Measurements from ENCODE around the gene CLEC2L. TPM values are rescaled to one million over a fixed set of nuclear protein-coding genes. Genes with fewer than 3 reads are reported as not detected.
A peak's percentile ranks its signal among the peaks of the same experiment; 100 is the strongest.

CLEC2L gene
- total RNA-seq, 2 donors from 2014 or later, result not detected

DNA sequence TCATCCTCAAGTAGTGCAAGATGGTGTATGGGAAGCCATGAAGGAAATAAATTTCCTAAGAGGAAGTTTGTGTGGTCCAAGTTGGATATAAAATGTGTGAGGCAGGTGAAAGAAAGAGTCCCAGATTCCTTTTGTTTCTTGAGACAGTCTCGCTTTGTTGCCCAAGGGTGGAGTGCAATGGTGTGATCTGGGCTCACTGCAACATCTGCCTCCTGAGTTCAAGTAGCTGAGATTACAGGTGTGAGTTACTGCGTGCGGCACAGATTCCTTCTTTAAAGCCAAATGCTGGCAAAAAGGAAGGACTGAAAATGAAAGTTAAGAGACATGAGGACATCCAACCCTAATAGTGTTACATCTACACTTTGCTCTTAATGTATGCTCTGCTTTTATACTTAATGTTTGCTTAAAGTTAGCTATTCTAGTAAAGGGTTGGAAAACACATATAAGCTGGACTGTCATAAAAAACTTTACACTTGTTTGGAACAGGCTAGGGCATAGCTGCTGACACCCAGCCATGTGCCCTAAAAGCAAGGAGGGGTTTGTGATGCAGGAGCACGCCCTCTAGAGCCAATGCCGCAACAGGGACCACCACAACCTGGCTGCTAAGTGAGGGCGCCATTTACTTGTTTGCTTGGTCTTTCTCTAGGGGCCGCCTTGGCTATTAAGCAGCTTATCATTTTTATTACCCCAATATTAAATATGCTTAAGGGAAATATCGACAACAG, 34.5 kb downstream of the CLEC2L start:
- Mint-ChIP-seq H3K36me3 (peaks cover 9% of the 10 kb centered on the region), H3K9me3 (no peaks in the 10 kb centered on the region)
- ATAC-seq, result no peak

DNA sequence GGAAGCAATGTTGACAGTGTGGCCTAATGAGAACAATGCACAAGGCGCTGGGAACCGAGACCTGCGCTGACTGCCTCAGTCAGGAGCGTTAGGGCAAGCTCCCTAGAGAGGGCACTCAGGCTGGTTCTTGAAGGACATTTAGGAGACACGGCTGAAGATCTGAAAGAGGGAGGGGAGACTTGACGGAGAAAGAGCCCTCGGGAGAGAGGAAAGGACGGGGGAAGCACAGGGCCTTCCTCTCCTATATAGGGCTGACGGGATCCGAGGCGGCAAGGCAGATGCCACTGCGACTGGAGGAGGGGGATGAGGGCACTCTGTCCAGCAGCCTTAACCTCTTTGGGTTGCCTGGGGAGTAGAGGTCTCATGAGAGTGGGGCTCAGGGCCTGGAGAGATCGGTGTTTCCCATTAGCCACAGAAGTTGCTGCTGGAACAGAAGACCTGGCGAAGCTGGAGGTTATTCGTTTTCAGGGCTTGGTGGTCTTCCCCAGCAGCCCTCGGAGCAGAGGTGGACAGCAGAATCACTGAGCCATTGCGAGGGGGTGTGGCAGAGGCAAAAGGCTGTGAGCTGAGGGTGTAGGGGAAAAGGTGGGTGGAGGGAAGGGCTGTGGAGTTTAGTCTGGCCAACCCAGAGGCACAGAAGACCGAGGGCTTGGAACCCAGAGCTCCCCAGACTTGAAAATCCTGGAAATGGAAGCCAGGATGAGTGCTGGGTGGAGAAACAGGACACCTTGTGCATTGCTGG, 36.0 kb downstream of the CLEC2L start:
- peaks cover 0 to 5% of the 10 kb centered on the region in 2 donors for H3K27me3 Mint-ChIP-seq
- H3K9me3 Mint-ChIP-seq, result no peaks in the 10 kb centered on the region
- DNase-seq (ENCODE audit: low spot score) (no peak), ATAC-seq (no peak)
- H3K4me3 Mint-ChIP-seq, result no peak overlapping the region
- H3K36me3 Mint-ChIP-seq, result peaks cover 9% of the 10 kb centered on the region
- no peak overlapping the region for H3K27ac Mint-ChIP-seq
- H3K4me1 Mint-ChIP-seq (ENCODE audit: low read depth in 2 of 2), result peaks cover 0 to 11% of the 10 kb centered on the region in 2 donors

More for the DNA sequence above, 34.5 kb downstream of the CLEC2L start:
- Mint-ChIP-seq H3K27me3 (peaks cover 2 to 14% of the 10 kb centered on the region in 2 donors), H3K4me3 (no peak overlapping the region), H3K27ac (no peak overlapping the region), H3K4me1 (ENCODE audit: low read depth in 2 of 2) (peaks cover 0 to 6% of the 10 kb centered on the region in 2 donors)
- DNase-seq (ENCODE audit: low spot score), result no peak

- H3K27ac Mint-ChIP-seq, result no peak overlapping the region
- ATAC-seq (no peak), DNase-seq (ENCODE audit: low spot score) (no peak)
- no peaks in the 10 kb centered on the region for H3K9me3 Mint-ChIP-seq
- H3K27me3 Mint-ChIP-seq, result peaks cover 0 to 5% of the 10 kb centered on the region in 2 donors
- peaks cover 0 to 11% of the 10 kb centered on the region in 2 donors for H3K4me1 Mint-ChIP-seq (ENCODE audit: low read depth in 2 of 2)
- H3K4me3 Mint-ChIP-seq, result no peak overlapping the region
- H3K36me3 Mint-ChIP-seq, result peaks cover 9% of the 10 kb centered on the region
Measured at GRCh38 chr7:139560199-139560598, 36.7 kb downstream of the CLEC2L start.

DNA sequence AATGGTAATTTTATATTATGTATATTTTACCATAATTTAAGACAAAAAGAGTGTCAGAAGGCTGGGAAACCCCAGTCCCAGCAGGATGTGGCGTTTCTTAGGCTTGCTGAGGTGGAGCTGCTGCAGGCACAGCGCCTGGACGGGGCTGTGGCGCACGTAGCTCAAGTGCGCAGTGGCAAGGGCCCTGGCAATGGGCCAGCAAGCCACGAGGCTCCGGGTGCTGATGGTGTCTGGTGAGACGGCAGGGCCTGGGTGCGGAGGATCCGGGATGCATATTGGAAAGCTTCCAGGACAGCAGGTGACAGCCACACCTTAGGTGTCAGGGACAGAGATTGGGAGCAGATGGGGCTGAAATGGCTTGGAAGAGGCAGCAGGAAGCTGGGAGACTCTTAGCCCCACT, 37.2 kb downstream of the CLEC2L start:
- no peaks in the 10 kb centered on the region for H3K9me3 Mint-ChIP-seq
- peaks cover 9% of the 10 kb centered on the region for H3K36me3 Mint-ChIP-seq
- ATAC-seq, result no peak
- H3K4me1 Mint-ChIP-seq (ENCODE audit: low read depth in 2 of 2), result peaks cover 0 to 11% of the 10 kb centered on the region in 2 donors
- no peak for DNase-seq (ENCODE audit: low spot score)
- no peak overlapping the region for H3K27ac Mint-ChIP-seq
- peaks cover 0 to 5% of the 10 kb centered on the region in 2 donors for H3K27me3 Mint-ChIP-seq
- no peak overlapping the region for H3K4me3 Mint-ChIP-seq

DNA sequence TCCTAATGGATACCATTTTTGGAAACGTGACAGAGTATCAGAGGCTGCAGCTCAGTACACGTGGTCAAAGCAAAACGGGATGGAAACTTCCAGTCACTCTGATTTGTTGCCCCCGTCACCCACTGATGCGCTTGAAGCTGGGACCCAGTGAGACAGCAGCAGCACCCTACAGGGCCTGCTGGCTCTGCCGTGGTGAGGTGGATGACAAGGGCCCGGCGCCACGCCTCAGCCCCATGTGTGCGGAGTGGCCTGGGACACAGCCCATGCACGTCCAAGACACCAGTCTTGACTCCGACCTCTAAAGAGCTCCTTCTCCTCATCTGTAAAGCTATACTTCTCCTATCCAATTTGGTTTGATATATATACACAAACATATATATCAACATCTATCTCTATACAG, 39.0 kb downstream of the CLEC2L start:
- Mint-ChIP-seq H3K36me3 (peaks cover 9% of the 10 kb centered on the region), H3K9me3 (no peaks in the 10 kb centered on the region), H3K4me3 (no peak overlapping the region), H3K27me3 (peaks cover 0 to 5% of the 10 kb centered on the region in 2 donors), H3K4me1 (ENCODE audit: low read depth in 2 of 2) (peaks cover 0 to 11% of the 10 kb centered on the region in 2 donors), H3K27ac (no peak overlapping the region)
- no peak for ATAC-seq
- DNase-seq (ENCODE audit: low spot score), result no peak

DNA sequence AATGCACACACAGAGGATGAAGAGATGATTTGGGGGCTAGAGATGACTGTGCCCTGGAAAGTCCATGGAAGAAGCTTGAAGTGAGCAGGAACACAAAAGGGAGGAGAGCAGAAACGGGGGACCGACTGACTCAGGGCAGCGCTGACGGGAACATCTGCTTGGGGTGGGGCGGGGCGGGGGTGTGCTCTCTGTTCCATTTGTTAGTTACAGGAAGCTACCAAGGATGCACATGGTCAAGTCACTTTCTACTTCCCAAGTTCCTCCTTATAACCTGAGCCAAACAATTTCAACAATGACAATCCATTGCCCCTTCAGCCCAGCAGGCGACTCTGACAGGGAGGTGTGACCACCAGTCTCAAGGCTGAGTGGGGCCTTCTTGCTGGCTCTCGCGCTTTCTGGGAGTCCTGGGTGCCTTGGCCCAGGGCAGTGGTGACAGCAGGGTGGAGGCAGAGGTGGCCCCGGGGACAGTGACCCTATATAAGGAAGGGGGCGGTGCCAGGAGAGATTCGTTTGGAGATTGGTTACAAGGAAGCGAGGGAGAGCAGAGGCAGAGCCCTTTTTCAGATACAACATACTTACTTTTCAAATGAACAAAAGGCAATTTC, 39.6 kb downstream of the CLEC2L start:
- Mint-ChIP-seq H3K27me3 (peaks cover 0 to under 1% of the 10 kb centered on the region in 2 donors), H3K9me3 (no peaks in the 10 kb centered on the region), H3K4me3 (no peak overlapping the region), H3K27ac (no peak overlapping the region), H3K4me1 (ENCODE audit: low read depth in 2 of 2) (peaks cover 4 to 15% of the 10 kb centered on the region in 2 donors), H3K36me3 (peaks cover 13% of the 10 kb centered on the region)
- no peak for DNase-seq (ENCODE audit: low spot score)
- no peak for ATAC-seq

DNA sequence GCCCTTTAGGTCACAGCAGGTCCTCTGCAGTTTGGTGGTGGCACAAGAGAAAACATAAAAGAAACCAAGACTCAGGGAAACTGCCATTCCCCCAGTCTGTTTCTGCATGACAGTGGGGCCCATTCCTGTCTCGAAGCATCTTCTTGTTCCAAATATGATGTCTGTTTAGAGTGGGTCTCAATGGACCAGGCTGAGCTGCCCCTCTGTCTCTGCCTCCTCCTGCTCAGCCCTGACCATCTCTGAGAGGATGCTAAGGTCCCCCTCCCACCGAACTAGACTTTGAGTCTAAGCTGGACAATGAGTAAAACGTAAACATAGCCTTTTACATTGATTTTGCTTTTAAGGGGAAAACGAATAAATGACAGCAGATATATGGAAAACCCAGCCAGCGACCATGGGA, 40.4 kb downstream of the CLEC2L start:
- ATAC-seq (no peak), DNase-seq (ENCODE audit: low spot score) (no peak)
- Mint-ChIP-seq H3K4me1 (ENCODE audit: low read depth in 2 of 2) (peaks cover 8 to 21% of the 10 kb centered on the region in 2 donors), H3K9me3 (no peaks in the 10 kb centered on the region), H3K36me3 (peaks cover 17% of the 10 kb centered on the region), H3K4me3 (no peak overlapping the region), H3K27ac (no peak overlapping the region), H3K27me3 (no peaks in the 10 kb centered on the region)

- Mint-ChIP-seq H3K4me3 (no peak overlapping the region), H3K27ac (peak overlapping the region in 1 of 2 donors; percentile 37), H3K4me1 (ENCODE audit: low read depth in 2 of 2) (peaks cover 8 to 20% of the 10 kb centered on the region in 2 donors), H3K36me3 (peaks cover 8% of the 10 kb centered on the region), H3K9me3 (no peaks in the 10 kb centered on the region), H3K27me3 (no peaks in the 10 kb centered on the region)
- ATAC-seq (no peak), DNase-seq (ENCODE audit: low spot score) (no peak)
Measured at GRCh38 chr7:139566075-139566474, 42.6 kb downstream of the CLEC2L start.

GRCh38 chr7:139566736-139567646, 43.5 kb downstream of the CLEC2L start:
- DNase-seq (ENCODE audit: low spot score), result no peak
- H3K27me3 Mint-ChIP-seq, result no peaks in the 10 kb centered on the region
- H3K27ac Mint-ChIP-seq, result peak overlapping the region in 1 of 2 donors; percentile 37

DNA sequence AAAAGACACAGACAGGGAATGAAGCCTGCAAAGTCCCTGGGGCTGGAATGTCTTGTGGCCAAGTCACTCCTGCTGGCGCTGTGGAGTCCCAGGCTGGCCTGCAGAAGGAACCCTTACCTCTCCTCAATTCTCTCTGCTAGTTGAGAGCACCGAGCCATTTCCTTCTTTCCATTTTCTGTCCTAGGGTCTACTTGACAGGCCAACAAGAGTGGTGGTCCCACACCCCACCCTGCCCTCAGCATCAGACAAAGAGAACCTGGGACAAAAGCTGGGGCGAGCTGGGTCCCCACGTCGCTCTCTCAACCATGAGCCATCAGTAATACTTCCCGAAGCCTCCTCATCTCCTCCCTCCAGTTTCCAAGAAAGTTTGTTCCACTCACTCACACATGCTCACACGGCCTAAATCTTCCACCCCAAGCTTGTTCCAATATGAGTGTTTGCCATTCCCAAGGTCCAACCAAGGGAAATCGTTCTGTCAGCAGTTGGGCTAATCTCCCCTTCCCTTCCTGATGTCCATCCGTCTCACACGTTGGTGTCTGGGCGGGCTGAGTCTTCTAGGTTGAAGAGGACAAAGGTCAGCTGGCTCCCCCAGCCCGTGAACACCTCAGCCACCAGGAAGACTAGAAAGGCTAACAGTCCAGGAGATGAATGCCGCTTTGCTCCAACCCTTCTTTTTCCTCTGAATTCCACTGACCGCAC, 44.3 kb downstream of the CLEC2L start:
- peak; percentile 16 for DNase-seq (ENCODE audit: low spot score)
- H3K4me3 Mint-ChIP-seq, result no peak overlapping the region
- H3K9me3 Mint-ChIP-seq, result no peaks in the 10 kb centered on the region
- no peaks in the 10 kb centered on the region for H3K27me3 Mint-ChIP-seq
- H3K27ac Mint-ChIP-seq, result peak overlapping the region in 1 of 2 donors; percentile 66
- no peak for ATAC-seq
- peaks cover 8 to 20% of the 10 kb centered on the region in 2 donors for H3K4me1 Mint-ChIP-seq (ENCODE audit: low read depth in 2 of 2)
- H3K36me3 Mint-ChIP-seq, result peaks cover 8% of the 10 kb centered on the region

More at GRCh38 chr7:139566736-139567646, 43.5 kb downstream of the CLEC2L start:
- H3K36me3 Mint-ChIP-seq, result peaks cover 8% of the 10 kb centered on the region
- no peaks in the 10 kb centered on the region for H3K9me3 Mint-ChIP-seq
- H3K4me1 Mint-ChIP-seq (ENCODE audit: low read depth in 2 of 2), result peaks cover 8 to 20% of the 10 kb centered on the region in 2 donors
- no peak for ATAC-seq
- no peak overlapping the region for H3K4me3 Mint-ChIP-seq

DNA sequence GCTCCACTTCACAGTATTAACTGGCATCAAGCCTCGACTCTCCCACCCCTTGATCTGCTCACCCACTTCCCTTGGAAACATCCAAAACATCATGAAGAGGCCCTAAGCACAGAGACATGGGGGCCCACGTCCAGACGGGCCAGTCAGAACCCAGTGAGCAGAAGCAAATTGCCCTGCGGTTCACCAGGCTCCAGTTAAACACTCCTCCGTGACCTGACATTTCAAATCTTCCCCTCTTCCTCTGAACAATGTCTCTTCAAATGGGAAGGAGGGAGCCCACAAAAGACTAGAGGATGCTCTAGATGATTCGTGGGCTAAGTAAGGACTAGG, 44.8 kb downstream of the CLEC2L start:
- Mint-ChIP-seq H3K27me3 (no peaks in the 10 kb centered on the region), H3K9me3 (no peaks in the 10 kb centered on the region), H3K4me1 (ENCODE audit: low read depth in 2 of 2) (peaks cover 8 to 18% of the 10 kb centered on the region in 2 donors), H3K4me3 (no peak overlapping the region), H3K27ac (peak overlapping the region in 1 of 2 donors; percentile 66), H3K36me3 (peaks cover 8% of the 10 kb centered on the region)
- ATAC-seq (no peak), DNase-seq (ENCODE audit: low spot score) (peak; percentile 23)

GRCh38 chr7:139568813-139569490, 45.5 kb downstream of the CLEC2L start:
- DNase-seq (ENCODE audit: low spot score), result peak; percentile 37
- Mint-ChIP-seq H3K27me3 (no peaks in the 10 kb centered on the region), H3K9me3 (no peaks in the 10 kb centered on the region), H3K36me3 (peaks cover 8% of the 10 kb centered on the region), H3K4me3 (no peak overlapping the region), H3K4me1 (ENCODE audit: low read depth in 2 of 2) (peaks cover 8 to 16% of the 10 kb centered on the region in 2 donors), H3K27ac (peak overlapping the region in 1 of 2 donors; percentile 66)
- no peak for ATAC-seq

Data from natural killer cell treated with Interleukin-12 subunit alpha and Interleukin-12 subunit beta and Interleukin-15 and Interleukin-18, amount 100 ng/mL, for 72 hours (primary cell).